IMR-90 (cell line): ENCODE data around the gene TNFRSF17. TPM values are rescaled to one million over a fixed set of nuclear protein-coding genes. Genes with fewer than 3 reads are reported as not detected.

Experiments
- ATAC-seq: fragments of 200-7000 bp; cut with Tn5 transposase; 2 replicates; pipeline ENCODE4 v1.9.1; 2020; ENCODE audit warnings: low read depth, mild to moderate bottlenecking, moderate library complexity
- BruUV-seq: library from RNA; stranded (reverse); fragments of 400-500 nt; replicated peaks from 2 replicates; lab custom pipeline; 2021; lab: Mats Ljungman, UMichigan
- CTCF ChIA-PET: fragments of 300-600 bp; formaldehyde crosslinking; extraction: SDS; loops from one replicate; lab custom pipeline; 2021; ENCODE audit warnings: antibody characterized with exemption; lab: Yijun Ruan, JAX
- POLR2A ChIA-PET: fragments of 300-600 bp; sonication (Branson Sonifier 250); formaldehyde crosslinking; loops from one replicate; lab custom pipeline; 2022; ENCODE audit warnings: antibody characterized with exemption; ENCODE audit not compliant: unreplicated experiment; lab: Charles Lee
- DNase-seq: peaks from one replicate; pipeline ENCODE4 v3.0.0; 2013
- H2AFZ ChIP-seq: replicated peaks from 2 replicates; pipeline ENCODE3; 2013; ENCODE audit warnings: low read length, mild to moderate bottlenecking; ENCODE audit not compliant: poor library complexity
- H2AK5ac ChIP-seq: 2 replicates; pipeline ENCODE4 v1.6.1; 2013; ENCODE audit warnings: low read depth, low read length, inconsistent platforms
- H2AK9ac ChIP-seq: replicated peaks from 2 replicates; pipeline ENCODE3; 2013; ENCODE audit warnings: mild to moderate bottlenecking, low read depth, low read length, moderate library complexity; ENCODE audit not compliant: poor library complexity
- H2BK120ac ChIP-seq: 2 replicates; pipeline ENCODE4 v1.6.1; 2013; ENCODE audit warnings: low read depth, low read length, inconsistent platforms
- H2BK15ac ChIP-seq: 3 replicates; pipeline ENCODE4 v1.6.1; 2013; ENCODE audit warnings: low read depth, low read length, inconsistent platforms
- H2BK20ac ChIP-seq: 2 replicates; pipeline ENCODE4 v1.6.1; 2013; ENCODE audit warnings: low read depth, mild to moderate bottlenecking, inconsistent platforms, low read length, moderate library complexity
- H2BK5ac ChIP-seq: 2 replicates; pipeline ENCODE4 v1.6.1; 2013; ENCODE audit warnings: mild to moderate bottlenecking, low read depth, low read length, inconsistent platforms; ENCODE audit not compliant: poor library complexity, severe bottlenecking
- H3K14ac ChIP-seq: replicated peaks from 2 replicates; pipeline ENCODE4 v1.6.1; 2013; ENCODE audit warnings: low read depth, low read length, inconsistent platforms
- H3K18ac ChIP-seq: 2 replicates; pipeline ENCODE4 v1.6.1; 2013; ENCODE audit warnings: low read depth, low read length, control low read depth
- H3K23ac ChIP-seq: 2 replicates; pipeline ENCODE4 v1.6.1; 2013; ENCODE audit warnings: low read depth, low read length, inconsistent platforms
- H3K27ac ChIP-seq: 2 replicates; pipeline ENCODE4 v1.5.1; 2013; ENCODE audit warnings: mild to moderate bottlenecking, control low read depth, low read length; ENCODE audit not compliant: insufficient read depth
- H3K27me3 ChIP-seq: 2 replicates; pipeline ENCODE4 v1.6.1; 2013; ENCODE audit warnings: low read length; ENCODE audit not compliant: control insufficient read depth, insufficient read depth
- H3K36me3 ChIP-seq: 2 replicates; pipeline ENCODE4 v1.6.1; 2013; ENCODE audit warnings: low read length, mixed read lengths; ENCODE audit not compliant: control insufficient read depth, insufficient read depth
- H3K4ac ChIP-seq: 2 replicates; pipeline ENCODE4 v1.6.1; 2013; ENCODE audit warnings: low read depth, low read length, inconsistent platforms
- H3K4me1 ChIP-seq: 2 replicates; pipeline ENCODE4 v1.6.1; 2013; ENCODE audit warnings: low read length, mixed read lengths; ENCODE audit not compliant: control insufficient read depth, insufficient read depth
- H3K4me2 ChIP-seq: 2 replicates; pipeline ENCODE4 v1.6.1; 2013; ENCODE audit warnings: low read depth, mild to moderate bottlenecking, control low read depth, low read length, moderate library complexity
- H3K4me3 ChIP-seq: 2 replicates; pipeline ENCODE4 v1.5.1; 2013; ENCODE audit warnings: low read depth, mild to moderate bottlenecking, control low read depth, low read length, moderate library complexity; ENCODE audit not compliant: insufficient read depth
- H3K56ac ChIP-seq: 2 replicates; pipeline ENCODE4 v1.6.1; 2013; ENCODE audit warnings: low read length, inconsistent platforms; ENCODE audit not compliant: insufficient read depth; ENCODE audit errors: extremely low read depth
- H3K79me1 ChIP-seq, 2 experiments: 2 replicates each; pipeline ENCODE4 v1.6.1; 2013; ENCODE audit warnings: low read length in 2 of 2, inconsistent platforms in 1 of 2, low read depth in 1 of 2
- H3K9ac ChIP-seq: 2 replicates; pipeline ENCODE4 v1.6.1; 2013; ENCODE audit warnings: low read depth, low read length, control low read depth
- H3K9me1 ChIP-seq: 2 replicates; pipeline ENCODE4 v1.6.1; 2013; ENCODE audit warnings: low read length, inconsistent platforms; ENCODE audit not compliant: insufficient read depth
- H3K9me3 ChIP-seq: 2 replicates; pipeline ENCODE4 v1.6.1; 2013; ENCODE audit warnings: low read length; ENCODE audit not compliant: control insufficient read depth, insufficient read depth
- H4K20me1 ChIP-seq: 2 replicates; pipeline ENCODE4 v1.6.1; 2013; ENCODE audit warnings: low read length, inconsistent platforms; ENCODE audit not compliant: insufficient read depth
- H4K5ac ChIP-seq: 2 replicates; pipeline ENCODE4 v1.6.1; 2013; ENCODE audit warnings: mild to moderate bottlenecking, low read depth, low read length, control low read depth
- H4K8ac ChIP-seq, 2 experiments: 2 replicates each; pipeline ENCODE4 v1.6.1; 2013; ENCODE audit warnings: low read depth in 2 of 2, low read length in 2 of 2, control low read depth in 1 of 2, inconsistent platforms in 1 of 2
- H4K91ac ChIP-seq: 2 replicates; pipeline ENCODE4 v1.6.1; 2013; ENCODE audit warnings: low read depth, low read length, inconsistent platforms; ENCODE audit not compliant: insufficient read depth
- BHLHE40 ChIP-seq: fragments of 150-350 bp; IDR thresholded peaks from 2 replicates; pipeline ENCODE4 v1.6.1; 2016; ENCODE audit warnings: mild to moderate bottlenecking, low read depth, low read length
- RAD21 ChIP-seq: IDR thresholded peaks from 2 replicates; pipeline ENCODE4 v1.6.1; 2012; ENCODE audit warnings: low read length, improper control_type of control experiment
- RFX5 ChIP-seq: IDR thresholded peaks from 2 replicates; pipeline ENCODE4 v1.8.0; 2012; ENCODE audit warnings: low read depth, mild to moderate bottlenecking, low read length, moderate library complexity
- WGBS, 2 experiments: methylation state at CpG; one replicate each; pipeline versions ENCODE4 v1.1.5 to v1.1.7; 2013; ENCODE audit warnings: missing lambda C conversion rate in 2 of 2; ENCODE audit not compliant: insufficient read length in 1 of 2; ENCODE audit errors: extremely low coverage in 2 of 2; 5-methylcytosine and 5-hydroxymethylcytosine counted together
- dilution Hi-C: fragments of 300-500 bp; cut with HindIII; formaldehyde crosslinking; loops from one replicate; pipeline ENCODE4 v1.14.3; 2018; ENCODE audit warnings: low sequenced_read_pairs; ENCODE audit not compliant: unreplicated experiment
- in situ Hi-C: fragments of 300-500 bp; cut with MboI; formaldehyde crosslinking; loops from 3 replicates; pipeline ENCODE4 v1.14.3; 2019; ENCODE audit warnings: low sequenced_read_pairs, inconsistent platforms, mixed read lengths
- intact Hi-C: fragments of 100-400 bp; cut with micrococcal nuclease; formaldehyde crosslinking; loops from 2 replicates; pipeline ENCODE4 v1.10.0; 2022
- polyA plus RNA-seq, 3 experiments: library from polyadenylated mRNA; depleted of rRNA; stranded (reverse); fragments of >200 nt; gene quantifications; 2 replicates each; pipeline ENCODE4 v1.2.3, GENCODE V29; 2012; ENCODE audit warnings: low replicate concordance in 1 of 3
- total RNA-seq: library from RNA; depleted of rRNA; stranded (reverse); fragments of >200 nt; gene quantifications from 2 replicates; pipeline ENCODE4 v1.2.3, GENCODE V29; 2012

The TNFRSF17 gene
- total and polyA plus RNA-seq, 2 of the 4 experiments (the other 2 are of a cell fraction) = not detected

GRCh38 chr16:11979013-11979672 lies 14.1 kb downstream of the TNFRSF17 start (continued):
- no peak for TF ChIP-seq BHLHE40

GRCh38 chr16:11980136-11980844 lies 15.3 kb downstream of the TNFRSF17 start:
- ATAC-seq = no peak
- no peaks in the 10 kb centered on the region for H3K9me3 ChIP-seq
- CTCF ChIA-PET = no interaction called here

More at GRCh38 chr16:11980136-11980844, 15.3 kb downstream of the TNFRSF17 start:
- Histone ChIP-seq H3K9me1 (0 out of 2 replicates have a peak, but pooled peaks cover 3% of the 10 kb centered on the region), H2BK5ac (no peak overlapping the region), H2AK9ac (no peak overlapping the region), H4K20me1 (no peaks in the 10 kb centered on the region; the same call in 1 of the 2 replicates), H3K4me1 (peaks cover 3% of the 10 kb centered on the region; the same call in 1 of the 2 replicates), H3K14ac (no peak overlapping the region), H3K9ac (no peak overlapping the region), H3K27me3 (no peaks in the 10 kb centered on the region), H4K8ac (no peak overlapping the region), H3K36me3 (no peaks in the 10 kb centered on the region), H2BK20ac (no peak overlapping the region), H3K4ac (no peak overlapping the region), H3K79me1 (peaks cover 31 to 75% of the 10 kb centered on the region in 2 experiments), H2AFZ (no peak overlapping the region), H3K56ac (no peak overlapping the region), H3K4me3 (no peak overlapping the region), H3K4me2 (no peak overlapping the region), H3K27ac (no peak overlapping the region), H3K18ac (no peak overlapping the region), H4K5ac (no peak overlapping the region), H2BK120ac (no peak overlapping the region), H3K23ac (no peak overlapping the region), H4K91ac (no peak overlapping the region), H2AK5ac (no peak overlapping the region; the same call in 1 of the 2 replicates), H2BK15ac (no peak overlapping the region)
- DNase-seq = no peak
- TF ChIP-seq RFX5 (peak; percentile 49; the same call in 1 of the 2 replicates), RAD21 (no peak)
- WGBS, 2 experiments = no CpG with 5 or more reads among the region's 5 CpGs
- dilution Hi-C loops (no loop called here), in situ Hi-C loops (no loop called here), intact Hi-C loops (no loop called here)
- POLR2A ChIA-PET = no interaction called here
- no TSS peak for BruUV-seq
